IMR-90 (cell line): ENCODE measurements around the gene RELN. TPM values are rescaled to one million over a fixed set of nuclear protein-coding genes. Genes with fewer than 3 reads are reported as not detected.

ENCODE experiments used
- ATAC-seq: fragments of 200-7000 bp; cut with Tn5 transposase; 2 replicates; pipeline ENCODE4 v1.9.1; 2020; ENCODE audit warnings: low read depth, mild to moderate bottlenecking, moderate library complexity
- BruUV-seq: library from RNA; stranded (reverse); fragments of 400-500 nt; replicated peaks from 2 replicates; lab custom pipeline; 2021; lab: Mats Ljungman, UMichigan
- CTCF ChIA-PET: fragments of 300-600 bp; formaldehyde crosslinking; extraction: SDS; loops from one replicate; lab custom pipeline; 2021; ENCODE audit warnings: antibody characterized with exemption; lab: Yijun Ruan, JAX
- POLR2A ChIA-PET: fragments of 300-600 bp; sonication (Branson Sonifier 250); formaldehyde crosslinking; loops from one replicate; lab custom pipeline; 2022; ENCODE audit warnings: antibody characterized with exemption; ENCODE audit not compliant: unreplicated experiment; lab: Charles Lee
- DNase-seq: peaks from one replicate; pipeline ENCODE4 v3.0.0; 2013
- H2AFZ ChIP-seq: replicated peaks from 2 replicates; pipeline ENCODE3; 2013; ENCODE audit warnings: low read length, mild to moderate bottlenecking; ENCODE audit not compliant: poor library complexity
- H2AK5ac ChIP-seq: 2 replicates; pipeline ENCODE4 v1.6.1; 2013; ENCODE audit warnings: low read depth, low read length, inconsistent platforms
- H2AK9ac ChIP-seq: replicated peaks from 2 replicates; pipeline ENCODE3; 2013; ENCODE audit warnings: mild to moderate bottlenecking, low read depth, low read length, moderate library complexity; ENCODE audit not compliant: poor library complexity
- H2BK120ac ChIP-seq: 2 replicates; pipeline ENCODE4 v1.6.1; 2013; ENCODE audit warnings: low read depth, low read length, inconsistent platforms
- H2BK15ac ChIP-seq: 3 replicates; pipeline ENCODE4 v1.6.1; 2013; ENCODE audit warnings: low read depth, low read length, inconsistent platforms
- H2BK20ac ChIP-seq: 2 replicates; pipeline ENCODE4 v1.6.1; 2013; ENCODE audit warnings: low read depth, mild to moderate bottlenecking, inconsistent platforms, low read length, moderate library complexity
- H2BK5ac ChIP-seq: 2 replicates; pipeline ENCODE4 v1.6.1; 2013; ENCODE audit warnings: mild to moderate bottlenecking, low read depth, low read length, inconsistent platforms; ENCODE audit not compliant: poor library complexity, severe bottlenecking
- H3K14ac ChIP-seq: replicated peaks from 2 replicates; pipeline ENCODE4 v1.6.1; 2013; ENCODE audit warnings: low read depth, low read length, inconsistent platforms
- H3K18ac ChIP-seq: 2 replicates; pipeline ENCODE4 v1.6.1; 2013; ENCODE audit warnings: low read depth, low read length, control low read depth
- H3K23ac ChIP-seq: 2 replicates; pipeline ENCODE4 v1.6.1; 2013; ENCODE audit warnings: low read depth, low read length, inconsistent platforms
- H3K27ac ChIP-seq: 2 replicates; pipeline ENCODE4 v1.5.1; 2013; ENCODE audit warnings: mild to moderate bottlenecking, control low read depth, low read length; ENCODE audit not compliant: insufficient read depth
- H3K27me3 ChIP-seq: 2 replicates; pipeline ENCODE4 v1.6.1; 2013; ENCODE audit warnings: low read length; ENCODE audit not compliant: control insufficient read depth, insufficient read depth
- H3K36me3 ChIP-seq: 2 replicates; pipeline ENCODE4 v1.6.1; 2013; ENCODE audit warnings: low read length, mixed read lengths; ENCODE audit not compliant: control insufficient read depth, insufficient read depth
- H3K4ac ChIP-seq: 2 replicates; pipeline ENCODE4 v1.6.1; 2013; ENCODE audit warnings: low read depth, low read length, inconsistent platforms
- H3K4me1 ChIP-seq: 2 replicates; pipeline ENCODE4 v1.6.1; 2013; ENCODE audit warnings: low read length, mixed read lengths; ENCODE audit not compliant: control insufficient read depth, insufficient read depth
- H3K4me2 ChIP-seq: 2 replicates; pipeline ENCODE4 v1.6.1; 2013; ENCODE audit warnings: low read depth, mild to moderate bottlenecking, control low read depth, low read length, moderate library complexity
- H3K4me3 ChIP-seq: 2 replicates; pipeline ENCODE4 v1.5.1; 2013; ENCODE audit warnings: low read depth, mild to moderate bottlenecking, control low read depth, low read length, moderate library complexity; ENCODE audit not compliant: insufficient read depth
- H3K56ac ChIP-seq: 2 replicates; pipeline ENCODE4 v1.6.1; 2013; ENCODE audit warnings: low read length, inconsistent platforms; ENCODE audit not compliant: insufficient read depth; ENCODE audit errors: extremely low read depth
- H3K79me1 ChIP-seq, 2 experiments: 2 replicates each; pipeline ENCODE4 v1.6.1; 2013; ENCODE audit warnings: low read length in 2 of 2, inconsistent platforms in 1 of 2, low read depth in 1 of 2
- H3K9ac ChIP-seq: 2 replicates; pipeline ENCODE4 v1.6.1; 2013; ENCODE audit warnings: low read depth, low read length, control low read depth
- H3K9me1 ChIP-seq: 2 replicates; pipeline ENCODE4 v1.6.1; 2013; ENCODE audit warnings: low read length, inconsistent platforms; ENCODE audit not compliant: insufficient read depth
- H3K9me3 ChIP-seq: 2 replicates; pipeline ENCODE4 v1.6.1; 2013; ENCODE audit warnings: low read length; ENCODE audit not compliant: control insufficient read depth, insufficient read depth
- H4K20me1 ChIP-seq: 2 replicates; pipeline ENCODE4 v1.6.1; 2013; ENCODE audit warnings: low read length, inconsistent platforms; ENCODE audit not compliant: insufficient read depth
- H4K5ac ChIP-seq: 2 replicates; pipeline ENCODE4 v1.6.1; 2013; ENCODE audit warnings: mild to moderate bottlenecking, low read depth, low read length, control low read depth
- H4K8ac ChIP-seq, 2 experiments: 2 replicates each; pipeline ENCODE4 v1.6.1; 2013; ENCODE audit warnings: low read depth in 2 of 2, low read length in 2 of 2, control low read depth in 1 of 2, inconsistent platforms in 1 of 2
- H4K91ac ChIP-seq: 2 replicates; pipeline ENCODE4 v1.6.1; 2013; ENCODE audit warnings: low read depth, low read length, inconsistent platforms; ENCODE audit not compliant: insufficient read depth
- BHLHE40 ChIP-seq: fragments of 150-350 bp; IDR thresholded peaks from 2 replicates; pipeline ENCODE4 v1.6.1; 2016; ENCODE audit warnings: mild to moderate bottlenecking, low read depth, low read length
- MXI1 ChIP-seq: IDR thresholded peaks from 2 replicates; pipeline ENCODE4 v1.6.1; 2012; ENCODE audit warnings: low read depth, mild to moderate bottlenecking, low read length, moderate library complexity, borderline replicate concordance
- NFE2L2 ChIP-seq: fragments of 150-350 bp; IDR thresholded peaks from 2 replicates; pipeline ENCODE4 v1.6.1; 2016; ENCODE audit warnings: low read depth, mild to moderate bottlenecking, low read length
- RFX5 ChIP-seq: IDR thresholded peaks from 2 replicates; pipeline ENCODE4 v1.8.0; 2012; ENCODE audit warnings: low read depth, mild to moderate bottlenecking, low read length, moderate library complexity
- SMC3 ChIP-seq: fragments of 150-350 bp; IDR thresholded peaks from 2 replicates; pipeline ENCODE4 v1.6.1; 2016; ENCODE audit warnings: low read depth, mild to moderate bottlenecking, antibody characterized with exemption, low read length, moderate library complexity
- WGBS, 2 experiments: methylation state at CpG; one replicate each; pipeline versions ENCODE4 v1.1.5 to v1.1.7; 2013; ENCODE audit warnings: missing lambda C conversion rate in 2 of 2; ENCODE audit not compliant: insufficient read length in 1 of 2; ENCODE audit errors: extremely low coverage in 2 of 2; 5-methylcytosine and 5-hydroxymethylcytosine counted together
- dilution Hi-C: fragments of 300-500 bp; cut with HindIII; formaldehyde crosslinking; loops from one replicate; pipeline ENCODE4 v1.14.3; 2018; ENCODE audit warnings: low sequenced_read_pairs; ENCODE audit not compliant: unreplicated experiment
- in situ Hi-C: fragments of 300-500 bp; cut with MboI; formaldehyde crosslinking; loops from 3 replicates; pipeline ENCODE4 v1.14.3; 2019; ENCODE audit warnings: low sequenced_read_pairs, inconsistent platforms, mixed read lengths
- intact Hi-C: fragments of 100-400 bp; cut with micrococcal nuclease; formaldehyde crosslinking; loops from 2 replicates; pipeline ENCODE4 v1.10.0; 2022
- polyA plus RNA-seq, 3 experiments: library from polyadenylated mRNA; depleted of rRNA; stranded (reverse); fragments of >200 nt; gene quantifications; 2 replicates each; pipeline ENCODE4 v1.2.3, GENCODE V29; 2012; ENCODE audit warnings: low replicate concordance in 1 of 3
- total RNA-seq: library from RNA; depleted of rRNA; stranded (reverse); fragments of >200 nt; gene quantifications from 2 replicates; pipeline ENCODE4 v1.2.3, GENCODE V29; 2012
- TF ChIP-seq, protein P1 (sequence below): fragments of 150-350 bp; IDR thresholded peaks from 2 replicates; pipeline ENCODE4 v1.6.1; 2016; ENCODE audit warnings: low read depth, mild to moderate bottlenecking, low read length, moderate library complexity, borderline replicate concordance

Gene RELN
- total and polyA plus RNA-seq, 2 of the 4 experiments (the other 2 are of a cell fraction): 14.7 to 23.7 TPM

DNA sequence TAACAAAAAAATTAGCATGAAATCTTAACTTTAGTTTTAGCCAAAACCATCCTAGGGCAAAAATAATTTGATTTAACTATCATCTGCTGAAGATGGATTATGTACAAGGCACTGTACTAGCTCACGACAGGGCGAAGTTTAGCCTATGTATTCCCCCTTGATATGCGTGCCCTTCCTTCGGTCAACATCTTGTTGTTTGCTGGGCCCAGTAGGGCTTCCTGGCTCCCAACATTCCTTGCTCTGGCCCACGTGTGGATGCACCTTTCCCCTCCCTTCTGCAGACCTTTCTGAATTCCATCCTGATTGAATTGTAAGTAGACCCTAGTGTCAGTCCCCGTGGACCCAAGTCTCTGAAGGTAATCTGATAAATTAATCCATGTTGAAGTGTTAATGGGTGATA, 212.0 kb downstream of the RELN start:
- H3K4me2 ChIP-seq: no peak overlapping the region
- TF ChIP-seq RFX5: no peak
- no peak for TF ChIP-seq NFE2L2
- no peak for TF ChIP-seq BHLHE40
- no peak for TF ChIP-seq SMC3
- TF ChIP-seq, protein P1, sequence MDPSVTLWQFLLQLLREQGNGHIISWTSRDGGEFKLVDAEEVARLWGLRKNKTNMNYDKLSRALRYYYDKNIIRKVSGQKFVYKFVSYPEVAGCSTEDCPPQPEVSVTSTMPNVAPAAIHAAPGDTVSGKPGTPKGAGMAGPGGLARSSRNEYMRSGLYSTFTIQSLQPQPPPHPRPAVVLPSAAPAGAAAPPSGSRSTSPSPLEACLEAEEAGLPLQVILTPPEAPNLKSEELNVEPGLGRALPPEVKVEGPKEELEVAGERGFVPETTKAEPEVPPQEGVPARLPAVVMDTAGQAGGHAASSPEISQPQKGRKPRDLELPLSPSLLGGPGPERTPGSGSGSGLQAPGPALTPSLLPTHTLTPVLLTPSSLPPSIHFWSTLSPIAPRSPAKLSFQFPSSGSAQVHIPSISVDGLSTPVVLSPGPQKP: no peak
- TF ChIP-seq MXI1: no peak
- H2BK20ac ChIP-seq: no peak overlapping the region
- H4K20me1 ChIP-seq: no peaks in the 10 kb centered on the region
- H2BK5ac ChIP-seq: no peak overlapping the region
- no peak overlapping the region for H3K14ac ChIP-seq
- H3K27me3 ChIP-seq: no peaks in the 10 kb centered on the region
- no peak overlapping the region for H3K4ac ChIP-seq
- DNase-seq (no peak), ATAC-seq (no peak)
- H3K56ac ChIP-seq: no peak overlapping the region
- intact Hi-C loops: no loop called here
- H4K91ac ChIP-seq: no peak overlapping the region
- in situ Hi-C loops: no loop called here
- H3K23ac ChIP-seq: no peak overlapping the region
- H3K36me3 ChIP-seq: no peaks in the 10 kb centered on the region
- H2BK15ac ChIP-seq: no peak overlapping the region
- no peak overlapping the region for H2AK5ac ChIP-seq
- H3K4me3 ChIP-seq: no peak overlapping the region
- no CpG with 5 or more reads among the region's 6 CpGs for WGBS, 2 experiments
- no peak overlapping the region for H2AFZ ChIP-seq
- no peak overlapping the region for H3K18ac ChIP-seq
- ChIA-PET POLR2A (no interaction called here), CTCF (no interaction called here)
- dilution Hi-C loops: no loop called here
- BruUV-seq: no TSS peak
- no peaks in the 10 kb centered on the region for H3K4me1 ChIP-seq
- no peaks in the 10 kb centered on the region for H3K9me3 ChIP-seq
- H3K79me1 ChIP-seq: no peaks in the 10 kb centered on the region
- H3K27ac ChIP-seq: no peak overlapping the region
- H4K8ac ChIP-seq: no peak overlapping the region
- no peak overlapping the region for H4K5ac ChIP-seq
- no peak overlapping the region for H3K9ac ChIP-seq
- no peak overlapping the region for H2AK9ac ChIP-seq
- H2BK120ac ChIP-seq: no peak overlapping the region
- no peaks in the 10 kb centered on the region for H3K9me1 ChIP-seq
